ENCODE measurements around the gene GIGYF2. TPM values are rescaled to one million over a fixed set of nuclear protein-coding genes. Genes with fewer than 3 reads are reported as not detected.

The GIGYF2 gene
- total and polyA plus RNA-seq, 2 of the 13 experiments (the other 11 are each of a cell fraction or from before 2014, with no cell fraction given) = 44.9 to 73.5 TPM

- TF ChIP-seq RAD51 (IDR thresholded peaks at IDR 0.05; ENCODE audit: borderline replicate concordance) = no peak
- TF ChIP-seq HDAC2 (CRISPR knock-in tag; IDR thresholded peaks at IDR 0.05) = no peak
- TF ChIP-seq XRCC5 (optimal IDR thresholded peaks at IDR 0.05; ENCODE audit: low read length) = no peak
- no peak for TF ChIP-seq RELA (CRISPR knock-in tag; IDR thresholded peaks at IDR 0.05)
- TF ChIP-seq REST (IDR thresholded peaks at IDR 0.05; ENCODE audit: borderline replicate concordance in 1 of 2, low read depth in 1 of 2, low read length in 2 of 2) = no peak
- TF ChIP-seq ZNF512 (CRISPR knock-in tag; IDR thresholded peaks at IDR 0.05) = no peak
- TF ChIP-seq HNF4A (CRISPR knock-in tag; IDR thresholded peaks at IDR 0.05) = no peak
- TF ChIP-seq BRF2 (CRISPR knock-in tag; IDR thresholded peaks at IDR 0.05) = no peak
- TF ChIP-seq THAP8 (CRISPR knock-in tag; IDR thresholded peaks at IDR 0.05; ENCODE audit: borderline replicate concordance) = no peak
- no peak for TF ChIP-seq SNRNP70 (IDR thresholded peaks at IDR 0.05; ENCODE audit: low read depth, low read length)
- no peak for TF ChIP-seq TBP (CRISPR knock-in tag; IDR thresholded peaks at IDR 0.05)
- TF ChIP-seq ZNF616 (CRISPR knock-in tag; IDR thresholded peaks at IDR 0.05; ENCODE audit: low read depth) = no peak
Measured at GRCh38 chr2:232791518-232791917, 94.4 kb downstream of the GIGYF2 start (continued).
